VCaP (cell line): ENCODE measurements around the gene CADM1.
A peak's percentile ranks its signal among the peaks of the same experiment; 100 is the strongest.

Experiments
- H3K27ac ChIP-seq: fragments of 450-650 bp; 2 replicates; pipeline ENCODE4 v1.5.1; 2017
- CTCF ChIP-seq: fragments of 450-650 bp; conservative IDR thresholded peaks from 2 replicates; pipeline ENCODE4 v1.5.1; 2017; ENCODE audit warnings: mild to moderate bottlenecking, moderate library complexity

Gene CADM1

GRCh38 chr11:115444542-115444941 is 59.7 kb downstream of the CADM1 start:
- H3K27ac ChIP-seq: no peak overlapping the region
- no peak for TF ChIP-seq CTCF

DNA sequence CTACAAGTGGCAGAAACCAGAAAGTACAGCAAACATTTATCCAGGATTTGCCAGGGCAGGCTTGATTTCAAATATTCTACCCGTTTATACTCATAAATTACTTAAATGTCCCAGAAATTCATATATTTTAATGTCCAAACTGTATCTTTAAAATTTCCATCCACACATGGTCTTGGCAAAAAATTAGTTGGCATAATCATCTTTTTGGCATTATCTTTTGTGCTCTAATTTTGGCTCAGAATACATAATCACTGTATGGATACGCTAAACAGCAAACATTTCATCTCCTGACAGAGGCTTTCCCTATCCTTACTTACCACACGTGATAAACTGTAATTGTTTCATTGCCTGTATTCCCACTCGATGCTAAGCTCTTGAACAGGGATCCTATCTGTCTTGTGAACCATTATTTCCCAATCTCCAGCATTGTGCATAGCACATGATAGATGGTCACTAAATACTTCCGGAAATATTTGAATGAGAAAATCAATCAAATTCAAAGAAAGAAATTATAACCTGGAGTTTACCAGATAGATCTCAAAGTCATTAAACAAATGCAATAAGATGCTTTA is 64.2 kb downstream of the CADM1 start:
- H3K27ac ChIP-seq: peak overlapping the region; percentile 37; the same call in 1 of the 2 replicates
- no peak for TF ChIP-seq CTCF

DNA sequence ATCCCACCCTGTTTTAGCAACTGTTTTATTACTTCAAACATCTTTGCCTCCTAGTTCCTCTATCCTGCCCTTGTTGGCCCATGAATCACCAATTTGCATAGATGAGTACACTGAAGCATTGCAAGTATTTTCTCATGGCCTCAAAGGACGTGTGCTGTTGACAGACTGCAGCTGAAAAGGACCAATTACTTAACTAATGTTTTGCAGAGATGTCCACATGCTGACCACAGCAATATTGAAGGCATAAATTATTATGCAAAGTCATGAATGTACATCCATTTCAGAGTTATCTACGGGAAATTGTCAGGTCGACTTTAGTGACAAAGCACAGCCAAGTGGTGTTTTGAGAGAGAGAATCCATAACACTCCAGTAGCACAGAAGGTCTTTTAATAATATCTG is 64.8 kb downstream of the CADM1 start:
- no peak for TF ChIP-seq CTCF

GRCh38 chr11:115437902-115438575 is 66.2 kb downstream of the CADM1 start:
- no peak overlapping the region for H3K27ac ChIP-seq
- TF ChIP-seq CTCF: no peak

More for the DNA sequence above, 64.8 kb downstream of the CADM1 start:
- H3K27ac ChIP-seq: peak overlapping the region; percentile 37; the same call in 1 of the 2 replicates

DNA sequence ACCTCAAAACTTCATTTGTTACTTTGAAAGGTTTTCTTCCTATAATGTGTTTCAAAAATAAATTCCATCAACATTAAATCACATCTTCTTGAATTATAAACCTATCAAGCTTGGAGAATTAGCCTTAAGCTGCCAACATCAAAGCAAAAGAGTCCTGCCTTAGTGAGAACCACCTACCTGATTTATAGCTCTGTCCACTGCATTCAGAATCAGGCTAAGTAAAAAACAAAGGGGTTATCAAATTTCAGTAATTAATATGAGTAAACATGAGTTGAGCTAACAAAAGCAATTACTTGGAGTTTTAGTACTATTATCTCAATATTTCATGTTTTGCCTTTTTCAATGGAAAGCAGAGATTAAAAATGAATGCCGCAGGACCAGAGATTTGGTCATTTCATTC is 73.9 kb downstream of the CADM1 start:
- TF ChIP-seq CTCF: no peak
- no peak overlapping the region for H3K27ac ChIP-seq

- TF ChIP-seq CTCF: no peak
- no peak overlapping the region for H3K27ac ChIP-seq
Measured at GRCh38 chr11:115428306-115428705, 75.9 kb downstream of the CADM1 start.

DNA sequence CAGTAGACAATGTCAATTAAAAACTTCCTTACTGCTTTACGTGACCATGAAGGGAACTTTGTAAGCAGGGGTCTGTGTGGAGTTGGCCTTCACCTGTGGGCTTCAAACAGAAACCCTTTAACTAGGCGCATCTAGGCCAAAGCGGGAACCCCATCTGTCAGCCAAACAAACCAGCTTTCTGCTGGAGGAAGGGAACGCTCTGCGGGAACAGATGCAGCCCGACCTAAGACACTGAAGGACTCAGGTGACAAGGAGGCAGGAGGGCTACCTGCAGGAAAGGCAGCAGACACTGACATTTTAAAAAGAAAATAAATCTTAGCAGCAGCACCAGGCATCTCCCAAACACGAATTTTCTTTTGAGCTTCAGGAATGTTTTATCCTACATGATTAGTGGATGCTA is 78.4 kb downstream of the CADM1 start:
- no peak for TF ChIP-seq CTCF
- no peak overlapping the region for H3K27ac ChIP-seq
